NCI-H1105 treated with DMSO at 0.1 percent for 48 hours (cell line): ENCODE results near the gene JAKMIP3.
"Not testable (repeated sequence)": the region's sequence is repeated elsewhere in the genome, so short reads cannot be mapped to it uniquely, and the experiment has no call there.

Experiments used
- DNase-seq: peaks from one replicate; lab custom pipeline; 2025; lab: John Stamatoyannopoulos, UW

Gene JAKMIP3

DNA sequence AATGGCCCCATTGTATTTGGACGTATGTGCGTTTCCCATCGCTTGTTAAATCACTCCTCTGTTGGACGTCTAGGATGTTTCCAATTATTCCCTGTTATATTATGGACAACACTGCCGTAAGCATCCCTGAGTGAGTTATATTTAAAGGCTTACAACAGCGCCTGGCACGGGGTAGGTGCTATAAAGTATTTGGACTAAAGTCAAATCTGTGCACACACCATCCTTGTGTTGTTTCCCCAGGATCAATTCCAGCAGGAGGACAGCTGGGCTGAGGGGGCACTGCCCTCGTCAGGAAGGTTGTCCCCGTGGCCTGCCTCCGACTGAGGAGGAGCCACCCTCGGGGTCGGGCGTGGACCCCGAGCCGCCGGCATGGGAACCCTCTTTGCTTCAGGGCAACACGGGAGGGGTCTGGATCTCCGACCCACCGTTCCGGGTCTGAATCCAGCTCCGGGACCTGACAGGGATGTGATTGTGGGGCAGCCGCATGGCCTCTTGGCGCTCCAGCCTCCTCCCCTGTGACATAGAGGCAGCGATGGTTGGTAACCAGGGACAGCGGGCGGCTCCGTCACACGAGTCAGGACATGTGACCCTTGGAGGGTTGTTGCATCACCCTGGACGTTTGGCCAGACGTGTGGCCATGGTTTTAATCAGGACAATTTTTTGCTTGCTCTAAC lies 1.5 kb upstream of the JAKMIP3 start:
- no peak for DNase-seq

DNA sequence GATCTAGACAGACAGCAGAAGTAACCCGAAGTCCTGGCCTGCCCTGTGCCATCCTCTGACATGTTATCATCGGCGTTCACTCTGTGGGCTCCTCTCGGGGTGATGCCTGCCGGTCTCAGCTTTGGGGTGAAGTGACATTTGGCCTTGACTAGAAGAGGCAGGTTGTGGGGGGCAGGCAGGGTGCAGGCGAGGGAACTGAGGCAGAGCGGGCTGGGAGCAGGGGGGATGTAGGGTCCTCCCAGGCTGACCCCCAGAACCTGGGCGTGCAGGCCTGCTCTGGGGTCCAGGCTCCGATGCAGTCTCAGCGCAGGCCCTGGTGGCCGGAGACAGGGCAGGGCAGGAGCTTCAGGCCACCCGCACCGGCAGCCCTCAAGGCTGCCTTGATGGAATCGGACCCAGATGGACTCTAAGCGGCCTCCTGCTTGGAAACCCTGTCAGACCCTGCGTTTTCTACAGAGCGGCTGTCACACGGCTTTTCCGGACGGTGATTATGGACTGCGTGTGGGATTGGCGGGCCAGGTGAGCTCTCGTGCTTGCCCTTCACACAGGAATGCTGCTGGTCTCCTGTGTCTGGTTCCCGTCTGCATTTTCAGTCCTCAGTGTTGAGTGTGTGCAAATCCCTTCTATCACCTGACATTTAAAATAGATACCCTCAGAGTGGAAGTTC lies 842 bp upstream of the JAKMIP3 start:
- DNase-seq = no peak

- DNase-seq = no peak
Measured at GRCh38 chr10:132066186-132066585, 440 bp downstream of the JAKMIP3 start.

DNA sequence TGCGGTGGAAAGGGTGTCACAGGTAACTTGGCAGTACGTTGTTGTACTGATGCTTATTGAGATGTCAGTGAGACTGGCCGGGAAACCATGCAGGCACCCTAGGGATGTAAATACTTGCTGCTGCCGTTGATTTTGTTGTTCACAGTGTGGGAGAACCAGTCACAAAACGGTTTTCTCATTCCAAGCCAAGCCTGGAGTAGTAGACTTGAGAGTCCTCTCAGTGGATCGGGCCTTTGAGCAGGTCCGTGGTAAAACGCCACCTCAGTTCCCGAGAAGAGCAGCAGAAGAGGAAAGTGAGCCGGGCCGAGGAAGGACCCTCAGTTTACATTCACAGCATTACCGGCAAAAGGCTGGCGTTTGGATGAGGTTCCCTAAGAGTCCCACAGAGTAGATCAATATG lies 1.1 kb downstream of the JAKMIP3 start:
- no peak for DNase-seq

DNA sequence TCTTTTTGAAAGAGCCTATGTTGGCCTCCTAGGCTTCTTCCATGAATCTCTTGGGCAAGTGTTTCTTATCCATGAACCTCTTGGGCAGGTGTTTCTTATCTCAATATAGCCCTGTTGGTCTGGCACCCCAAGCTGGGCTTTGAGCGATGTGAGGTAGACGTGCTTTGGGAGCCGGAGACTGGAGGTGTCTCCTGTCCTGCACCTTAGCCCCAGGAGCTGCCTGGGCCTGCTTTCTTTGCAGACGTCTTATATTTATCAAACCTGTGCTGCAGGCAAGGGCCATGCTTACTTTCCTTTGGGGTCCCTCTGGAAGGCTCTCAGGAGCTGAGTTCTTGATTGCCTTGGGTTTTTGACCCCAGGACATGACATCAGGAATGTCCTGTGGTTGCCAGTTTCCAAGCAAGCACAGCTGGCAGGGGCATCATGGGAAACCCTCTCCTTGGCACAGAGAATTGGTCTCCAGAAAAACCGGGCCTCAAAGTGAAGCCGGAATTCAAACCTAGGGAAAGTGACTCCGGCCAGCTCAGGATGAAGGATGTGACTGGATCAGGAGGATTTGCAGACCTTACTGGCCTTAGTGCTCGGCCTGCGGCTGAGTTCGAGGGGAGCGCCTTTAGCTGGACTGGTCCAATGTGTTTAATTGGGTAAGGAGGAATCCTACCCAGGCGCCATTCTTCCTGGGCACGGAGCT lies 2.8 kb downstream of the JAKMIP3 start:
- no peak for DNase-seq

- DNase-seq = no peak
Measured at GRCh38 chr10:132069122-132069848, 3.5 kb downstream of the JAKMIP3 start.

- DNase-seq = no peak
Measured at GRCh38 chr10:132069849-132070182, 4.1 kb downstream of the JAKMIP3 start.

- DNase-seq = no peak
Measured at GRCh38 chr10:132070724-132071123, 5.0 kb downstream of the JAKMIP3 start.

DNA sequence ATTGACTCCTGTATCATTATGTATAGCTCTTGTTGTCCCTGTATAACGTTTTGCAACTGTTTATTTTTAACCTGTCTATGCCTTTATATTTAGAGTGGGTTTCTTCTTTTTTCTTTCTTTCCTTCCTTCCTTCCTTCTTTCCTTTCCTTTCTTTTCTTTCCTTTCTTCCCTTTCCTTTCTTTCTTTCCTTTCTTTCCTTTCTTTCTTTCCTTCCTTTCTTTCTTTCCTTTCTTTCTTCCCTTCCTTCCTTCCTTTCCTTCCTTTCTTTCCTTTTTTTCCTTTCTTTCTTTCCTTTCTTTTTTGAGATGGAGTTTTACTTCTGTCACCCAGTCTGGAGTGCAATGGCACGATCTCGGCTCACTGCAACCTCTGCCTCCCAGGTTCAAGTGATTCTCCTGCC lies 5.9 kb downstream of the JAKMIP3 start:
- DNase-seq = no peak

GRCh38 chr10:132075909-132076577 lies 10.3 kb downstream of the JAKMIP3 start:
- DNase-seq = no peak

GRCh38 chr10:132076578-132077081 lies 10.9 kb downstream of the JAKMIP3 start:
- DNase-seq = no peak

DNA sequence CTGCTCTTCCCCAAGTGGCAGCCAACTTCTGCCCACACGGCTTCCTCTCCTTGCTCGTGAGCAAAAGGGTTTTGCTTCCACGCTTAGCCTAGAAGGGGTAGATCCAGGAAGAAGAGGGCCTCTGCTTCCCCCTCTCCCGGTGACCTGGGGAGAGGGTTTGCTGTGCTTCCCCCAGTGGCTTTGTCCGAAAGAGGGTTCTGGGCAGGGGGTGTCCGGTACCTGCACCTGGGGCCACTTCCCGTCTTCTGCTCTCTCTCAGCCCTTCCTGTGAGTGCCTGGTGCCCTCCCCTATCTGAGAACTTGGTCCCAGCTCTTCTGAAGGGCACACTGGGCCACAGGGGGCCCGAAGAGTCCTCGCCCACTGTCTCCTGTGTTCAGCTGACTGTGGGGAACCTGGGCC lies 11.3 kb downstream of the JAKMIP3 start:
- no peak for DNase-seq

DNA sequence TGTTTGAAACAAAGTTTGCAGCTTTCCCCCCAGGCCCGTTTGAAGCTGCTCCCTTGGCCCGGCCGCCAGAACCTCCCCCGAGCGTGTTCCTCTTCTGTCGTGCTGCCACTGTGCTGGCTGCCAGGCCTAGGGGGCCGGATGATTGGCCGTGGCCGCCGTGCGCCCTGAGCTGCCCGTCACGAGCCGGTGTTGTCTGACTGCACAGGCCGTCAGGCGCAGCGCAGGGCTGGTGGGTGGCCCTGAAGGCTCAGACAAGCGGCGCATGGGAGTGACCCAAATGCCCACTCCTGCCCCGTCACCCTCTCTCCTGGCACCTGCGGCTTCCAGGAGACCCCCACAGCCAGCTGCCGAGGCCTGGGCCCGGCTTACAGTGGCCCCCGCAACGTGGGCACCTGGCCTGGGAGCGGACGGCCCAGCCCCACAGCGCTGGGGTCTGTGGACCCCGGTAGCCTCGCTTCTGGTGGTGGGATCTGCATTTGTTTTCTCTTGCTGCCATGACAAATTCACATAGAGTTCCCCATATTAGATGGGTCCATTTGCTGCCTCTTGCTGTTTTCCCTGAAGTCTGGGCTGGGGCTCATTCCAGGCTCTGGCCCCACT lies 13.1 kb downstream of the JAKMIP3 start:
- DNase-seq = no peak

- DNase-seq = not testable (repeated sequence)
Measured at GRCh38 chr10:132084384-132084783, 18.6 kb downstream of the JAKMIP3 start.

DNA sequence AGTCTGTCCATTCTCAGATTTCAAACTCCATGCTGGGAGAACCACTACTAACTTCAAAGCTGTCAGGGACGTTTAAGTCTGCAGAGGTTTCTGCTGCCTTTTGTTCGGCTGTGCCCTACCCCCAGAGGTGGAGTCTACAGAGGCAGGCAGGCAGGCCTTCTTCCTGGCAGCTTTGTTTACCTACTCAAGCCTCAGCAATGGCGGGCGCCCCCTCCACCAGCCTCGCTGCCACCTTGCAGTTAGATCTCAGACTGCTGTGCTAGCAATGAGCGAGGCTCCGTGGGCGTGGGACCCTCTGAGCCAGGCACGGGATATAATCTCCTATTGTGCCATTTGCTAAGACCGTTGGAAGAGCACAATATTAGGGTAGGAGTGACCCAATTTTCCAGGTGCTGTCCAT lies 27.5 kb downstream of the JAKMIP3 start:
- DNase-seq = not testable (repeated sequence)

GRCh38 chr10:132094581-132095234 lies 29.0 kb downstream of the JAKMIP3 start:
- no peak for DNase-seq

DNA sequence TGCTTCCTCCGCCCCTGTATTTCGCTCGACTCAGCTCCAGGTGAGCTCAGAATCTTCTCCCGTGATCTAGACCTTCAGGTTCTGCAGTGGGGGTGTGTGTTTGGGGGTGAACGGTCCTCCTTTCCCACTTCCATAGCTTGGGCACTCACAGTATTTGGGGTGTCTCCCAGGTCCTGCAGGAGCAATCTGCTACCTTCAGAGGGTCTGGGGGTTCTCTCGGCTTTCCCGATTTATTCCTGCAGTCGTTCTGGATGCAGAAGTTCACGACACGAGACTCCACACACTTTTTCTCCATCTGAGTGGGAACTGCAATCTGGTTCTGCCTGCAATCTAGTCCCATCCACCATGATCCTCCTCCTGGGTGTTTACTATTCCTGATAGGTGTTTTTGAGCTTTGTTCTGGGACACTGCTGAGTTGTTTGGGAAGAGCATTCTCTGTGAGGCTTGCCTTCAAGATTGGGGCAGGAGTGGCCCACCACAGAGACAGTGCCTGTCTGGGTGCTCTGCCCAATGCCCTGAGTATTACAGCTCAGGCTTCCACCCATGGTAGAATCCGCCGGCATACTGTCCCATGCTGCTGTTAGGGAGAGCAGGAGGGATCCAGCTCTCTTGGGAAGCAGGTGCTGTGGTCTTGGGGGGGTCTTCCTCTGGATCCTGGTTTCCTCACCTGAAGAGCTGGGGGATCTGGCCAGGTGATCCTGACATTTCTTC lies 29.8 kb downstream of the JAKMIP3 start:
- no peak for DNase-seq

DNA sequence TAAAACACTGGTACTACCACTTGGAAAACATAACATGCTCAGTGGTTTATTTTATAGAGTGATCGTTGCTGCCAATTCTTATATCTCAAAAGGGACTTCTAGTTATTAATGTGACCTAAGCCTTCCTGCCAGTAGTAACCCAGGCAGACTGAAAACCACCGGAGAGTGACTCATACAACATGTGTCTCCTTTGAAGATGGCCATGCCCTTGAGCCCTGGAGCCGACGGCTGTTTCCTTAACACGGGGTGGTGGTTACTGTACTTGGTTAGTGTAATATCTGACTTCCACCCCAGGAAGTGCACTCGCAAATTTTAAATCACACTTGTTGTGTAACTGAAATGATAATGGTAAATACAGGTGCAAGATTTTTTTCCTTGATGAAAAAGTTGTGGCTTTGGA lies 30.5 kb downstream of the JAKMIP3 start:
- DNase-seq = no peak

GRCh38 chr10:132096863-132097478 lies 31.2 kb downstream of the JAKMIP3 start:
- DNase-seq = no peak
